Measurements from ENCODE around the gene FOXI3.

GRCh38 chr2:88483200-88483599, 30.7 kb upstream of the FOXI3 start:
- TF ChIP-seq CTCF (IDR thresholded peaks at IDR 0.05), result no peak
- no peak for TF ChIP-seq POLR2AphosphoS5 (IDR thresholded peaks at IDR 0.05)
- TF ChIP-seq EP300 (IDR thresholded peaks at IDR 0.05), result no peak
- TF ChIP-seq POLR2A (IDR thresholded peaks at IDR 0.05; ENCODE audit: low read depth), result no peak
